ENCODE data around the gene ACER1.
"Not testable (repeated sequence)": the region's sequence is repeated elsewhere in the genome, so short reads cannot be mapped to it uniquely, and the experiment has no call there.

ACER1 gene

GRCh38 chr19:6288737-6289136 lies 44.7 kb downstream of the ACER1 start:
- no peak for DNase-seq (ENCODE audit: low read depth in 2 of 2)

GRCh38 chr19:6287269-6287885 lies 46.0 kb downstream of the ACER1 start:
- no peak for DNase-seq (ENCODE audit: low read depth in 2 of 2)

GRCh38 chr19:6286676-6287075 lies 46.7 kb downstream of the ACER1 start:
- no peak for DNase-seq (ENCODE audit: low read depth in 2 of 2)

GRCh38 chr19:6282393-6282792 lies 51.0 kb downstream of the ACER1 start:
- DNase-seq (ENCODE audit: low read depth in 2 of 2): not testable (repeated sequence)

GRCh38 chr19:6279931-6280591 lies 53.4 kb downstream of the ACER1 start, which contains the start of gene MLLT1:
Gene MLLT1 (minus strand): TSS chr19:6279975. CDS start chr19:6279784, 191 bp downstream.
- peak; percentile 93 to 97 for DNase-seq (ENCODE audit: low read depth in 2 of 2)

GRCh38 chr19:6279620-6279930 lies 53.8 kb downstream of the ACER1 start:
- no peak for DNase-seq (ENCODE audit: low read depth in 2 of 2)

GRCh38 chr19:6278740-6279619 lies 54.4 kb downstream of the ACER1 start:
- DNase-seq (ENCODE audit: low read depth in 2 of 2): no peak

- no peak for DNase-seq (ENCODE audit: low read depth in 2 of 2)
Measured at GRCh38 chr19:6278051-6278450, 55.4 kb downstream of the ACER1 start.

- DNase-seq (ENCODE audit: low read depth in 2 of 2): no peak
Measured at GRCh38 chr19:6276447-6276846, 57.0 kb downstream of the ACER1 start.

GRCh38 chr19:6275170-6275744 lies 58.2 kb downstream of the ACER1 start:
- DNase-seq (ENCODE audit: low read depth in 2 of 2): no peak

- no peak for DNase-seq (ENCODE audit: low read depth in 2 of 2)
Measured at GRCh38 chr19:6274756-6275155, 58.7 kb downstream of the ACER1 start.

- no peak for DNase-seq (ENCODE audit: low read depth in 2 of 2)
Measured at GRCh38 chr19:6273701-6274601, 59.5 kb downstream of the ACER1 start.

GRCh38 chr19:6272913-6273600 lies 60.4 kb downstream of the ACER1 start:
- no peak for DNase-seq (ENCODE audit: low read depth in 2 of 2)

- no peak for DNase-seq (ENCODE audit: low read depth in 2 of 2)
Measured at GRCh38 chr19:6272411-6272791, 61.0 kb downstream of the ACER1 start.

GRCh38 chr19:6271721-6272410 lies 61.5 kb downstream of the ACER1 start:
- no peak for DNase-seq (ENCODE audit: low read depth in 2 of 2)

GRCh38 chr19:6271251-6271650 lies 62.2 kb downstream of the ACER1 start:
- DNase-seq (ENCODE audit: low read depth in 2 of 2): no peak

GRCh38 chr19:6270822-6271221 lies 62.6 kb downstream of the ACER1 start:
- no peak for DNase-seq (ENCODE audit: low read depth in 2 of 2)

- DNase-seq (ENCODE audit: low read depth in 2 of 2): no peak
Measured at GRCh38 chr19:6270076-6270745, 63.2 kb downstream of the ACER1 start.

GRCh38 chr19:6269101-6269886 lies 64.1 kb downstream of the ACER1 start:
- no peak for DNase-seq (ENCODE audit: low read depth in 2 of 2)

All from stimulated activated CD4-positive, alpha-beta T cell treated with anti-CD3 and anti-CD28 coated beads, Interleukin-4, amount 100 ng/mL, for 48 hours (primary cell).